ENCODE data around the gene TEKT5.

TEKT5 gene

GRCh38 chr16:10740000-10740844 lies 45.5 kb upstream of the TEKT5 start:
- H3K4me3 ChIP-seq (ENCODE audit: low read depth, low read length) = no peak overlapping the region
- POLR2A ChIA-PET = no interaction called here
- DNase-seq (ENCODE audit: low read depth, low spot score) = no peak
- CTCF ChIA-PET = interaction anchor here (1.0 to 8.2 kb wide), 5 partner anchors 160 to 479 kb away, joined by 3 to 242 read pairs (median 12); partner anchors contain the start of gene EMP2
- TF ChIP-seq CTCF (IDR thresholded peaks at IDR 0.05; ENCODE audit: insufficient read depth, low read length, missing control alignments) = no peak

GRCh38 chr16:10738231-10739077 lies 43.7 kb upstream of the TEKT5 start:
- no peak overlapping the region for H3K4me3 ChIP-seq (ENCODE audit: low read depth, low read length)
- ChIA-PET POLR2A (interaction anchor here (0.7 kb wide), 1 partner anchor 1645 kb away, joined by 3 read pairs; no protein-coding TSS in a partner anchor), CTCF (interaction anchor here (0.6 to 8.2 kb wide), 16 partner anchors 9 to 482 kb away, joined by 3 to 242 read pairs (median 6); partner anchors contain the start of gene EMP2)
- TF ChIP-seq CTCF (IDR thresholded peaks at IDR 0.05; ENCODE audit: insufficient read depth, low read length, missing control alignments) = no peak
- no peak for DNase-seq (ENCODE audit: low read depth, low spot score)

GRCh38 chr16:10737068-10737625 lies 42.4 kb upstream of the TEKT5 start:
- no peak overlapping the region for H3K4me3 ChIP-seq (ENCODE audit: low read depth, low read length)
- TF ChIP-seq CTCF (IDR thresholded peaks at IDR 0.05; ENCODE audit: insufficient read depth, low read length, missing control alignments) = peak; percentile 75
- ChIA-PET POLR2A (no interaction called here), CTCF (interaction anchor here (0.6 to 8.2 kb wide), 27 partner anchors 8 to 1601 kb away, joined by 3 to 242 read pairs (median 4); no protein-coding TSS in a partner anchor)
- DNase-seq (ENCODE audit: low read depth, low spot score) = no peak

GRCh38 chr16:10731790-10732189 lies 37.1 kb upstream of the TEKT5 start:
- TF ChIP-seq CTCF (IDR thresholded peaks at IDR 0.05; ENCODE audit: insufficient read depth, low read length, missing control alignments) = no peak
- POLR2A ChIA-PET = no interaction called here
- CTCF ChIA-PET = interaction anchor here (1.2 to 2.6 kb wide), 3 partner anchors 209 to 474 kb away, joined by 5 to 26 read pairs (median 6); no protein-coding TSS in a partner anchor

GRCh38 chr16:10729104-10730048 lies 34.6 kb upstream of the TEKT5 start:
- H3K4me3 ChIP-seq (ENCODE audit: low read depth, low read length) = no peak overlapping the region
- no peak for DNase-seq (ENCODE audit: low read depth, low spot score)
- no peak for TF ChIP-seq CTCF (IDR thresholded peaks at IDR 0.05; ENCODE audit: insufficient read depth, low read length, missing control alignments)
- ChIA-PET CTCF (interaction anchor here (0.6 to 0.8 kb wide), 2 partner anchors 8 to 216 kb away, joined by 3 to 4 read pairs; no protein-coding TSS in a partner anchor), POLR2A (no interaction called here)

More at GRCh38 chr16:10731790-10732189, 37.1 kb upstream of the TEKT5 start:
- H3K4me3 ChIP-seq (ENCODE audit: low read depth, low read length) = no peak overlapping the region
- DNase-seq (ENCODE audit: low read depth, low spot score) = no peak
